ENCODE data around the gene TCAP. TPM values are rescaled to one million over a fixed set of nuclear protein-coding genes. Genes with fewer than 3 reads are reported as not detected.

The TCAP gene
- total and polyA plus RNA-seq, 10 of the 15 experiments (the other 5 are each of a cell fraction or from before 2014, with no cell fraction given), result 0.17 to 1.0 (median 0.36) TPM; not detected in 3

- in situ Hi-C loops (cut with MboI), result no loop called here
- RAD21 ChIA-PET (ENCODE audit: unreplicated experiment), result interaction anchor here (0.9 to 3.1 kb wide), 7 partner anchors 11 to 352 kb away, joined by 3 to 10 read pairs (median 6); partner anchors contain the start of genes MIEN1 and PGAP3
- no peak for TF ChIP-seq CEBPB (IDR thresholded peaks at IDR 0.05; ENCODE audit: borderline replicate concordance in 1 of 2, low read depth in 2 of 2, low read length in 2 of 2)
- no peak; the same call in 1 of the 2 replicates for TF ChIP-seq MAX (IDR thresholded peaks at IDR 0.05; ENCODE audit: low read depth, low read length)
- no peak for TF ChIP-seq CUX1 (IDR thresholded peaks at IDR 0.05; ENCODE audit: insufficient replicate concordance, low read depth, low read length)
- TF ChIP-seq SMC3 (IDR thresholded peaks at IDR 0.05; ENCODE audit: borderline replicate concordance, low read length), result no peak
- TF ChIP-seq ZBTB40 (IDR thresholded peaks at IDR 0.05; ENCODE audit: borderline replicate concordance), result no peak
- no peak for TF ChIP-seq ZNF274 (IDR thresholded peaks at IDR 0.05; ENCODE audit: insufficient read depth, insufficient read length)
- no peak for TF ChIP-seq JUNB (IDR thresholded peaks at IDR 0.05)
- TF ChIP-seq RBBP5 (conservative IDR thresholded peaks at IDR 0.05), result no peak
- no peak for TF ChIP-seq PAX5 (IDR thresholded peaks at IDR 0.05; ENCODE audit: borderline replicate concordance, low read depth, low read length)
- TF ChIP-seq LARP7 (IDR thresholded peaks at IDR 0.05), result 0 out of 2 replicates have a peak, but pooled peaks have one; percentile 19
- no peak for TF ChIP-seq SPI1 (IDR thresholded peaks at IDR 0.05; ENCODE audit: borderline replicate concordance, insufficient read depth, low read depth, low read length)
Observed at GRCh38 chr17:39676198-39676819, 11.2 kb downstream of the TCAP start.

More at GRCh38 chr17:39676198-39676819, 11.2 kb downstream of the TCAP start:
- intact Hi-C loops (cut with micrococcal nuclease; ENCODE audit: unreplicated experiment), result no loop called here
- H3K27ac ChIP-seq (ENCODE audit: control insufficient read depth, insufficient read depth), result no peak overlapping the region
- BruUV-seq (replicated peaks), result no TSS peak
- no peak overlapping the region; the same call in 1 of the 2 replicates for H2AFZ ChIP-seq (ENCODE audit: control insufficient read depth, low read depth, low read length)
- DNase-seq (ENCODE audit: low read depth, low spot score) (peak; percentile 13), FAIRE-seq (no peak), ATAC-seq (peak; percentile 83)
- SMC1A ChIA-PET (ENCODE audit: uncharacterized antibody, unreplicated experiment), result interaction anchor here (0.6 to 2.0 kb wide), 4 partner anchors 12 to 694 kb away, joined by 3 to 11 read pairs (median 3); partner anchors contain the start of gene PGAP3
- CTCF ChIA-PET, result interaction anchor here (1.8 to 9.1 kb wide), 4 partner anchors 22 to 55 kb away, joined by 7 to 114 read pairs (median 26); partner anchors contain the start of gene MIEN1
- H4K20me1 ChIP-seq (ENCODE audit: control insufficient read depth, insufficient read depth), result no peaks in the 10 kb centered on the region
- H3K27me3 ChIP-seq (replicated peaks in 1 of 2; ENCODE audit: control insufficient read depth in 2 of 2, insufficient read depth in 2 of 2, low read length in 1 of 2), result no peaks in the 10 kb centered on the region
- no peaks in the 10 kb centered on the region for H3K79me2 ChIP-seq (ENCODE audit: control insufficient read depth, insufficient read depth, low read length)
- no peak overlapping the region for H3K4me3 ChIP-seq
- POLR2A ChIA-PET, result interaction anchor here (1.6 to 2.6 kb wide), 3 partner anchors 12 to 54 kb away, joined by 3 to 9 read pairs (median 6); partner anchors contain the start of genes MIEN1 and PGAP3
- 26% methylated on average over 7 of the region's 7 CpGs for WGBS (ENCODE audit: insufficient coverage, insufficient replicate concordance, low lambda C conversion rate, missing lambda C conversion rate)
- 0 out of 2 replicates have a peak overlapping the region, but pooled peaks have one; percentile 4 for H3K4me2 ChIP-seq (ENCODE audit: control insufficient read depth, insufficient read depth)
- H3K9ac ChIP-seq (ENCODE audit: control insufficient read depth, insufficient read depth, low read length), result no peak overlapping the region
- no peaks in the 10 kb centered on the region for H3K36me3 ChIP-seq (ENCODE audit: control insufficient read depth in 2 of 2, insufficient read depth in 2 of 2, low read length in 1 of 2)
- no peaks in the 10 kb centered on the region for H3K9me3 ChIP-seq (replicated peaks; ENCODE audit: control insufficient read depth, insufficient read depth, low read length)
- peaks cover 44% of the 10 kb centered on the region for H3K4me1 ChIP-seq (ENCODE audit: control insufficient read depth, insufficient read depth, low read length)
